ENCODE results near the gene TSR1. TPM values are rescaled to one million over a fixed set of nuclear protein-coding genes. Genes with fewer than 3 reads are reported as not detected.

Gene TSR1
- total RNA-seq, 1 donor from 2014 or later, result 49.1 TPM

- no peak for DNase-seq (ENCODE audit: low read depth)
- H3K36me3 ChIP-seq (ENCODE audit: control insufficient read depth, insufficient read depth, low read length), result peaks cover 1% of the 10 kb centered on the region
- H3K27me3 ChIP-seq (ENCODE audit: control insufficient read depth, insufficient read depth, low read length), result no peaks in the 10 kb centered on the region
- no peak overlapping the region for H3K4me3 ChIP-seq (ENCODE audit: low read depth, low read length)
- no peak for TF ChIP-seq CTCF (IDR thresholded peaks at IDR 0.05; ENCODE audit: insufficient read depth, low read length, poor library complexity, severe bottlenecking)
Measured at GRCh38 chr17:2375406-2375805, 39.1 kb upstream of the TSR1 start.

- H3K36me3 ChIP-seq (ENCODE audit: control insufficient read depth, insufficient read depth, low read length), result no peaks in the 10 kb centered on the region
Measured at GRCh38 chr17:2374549-2375285, 38.5 kb upstream of the TSR1 start.

GRCh38 chr17:2373179-2373578 lies 36.9 kb upstream of the TSR1 start:
- no peak for TF ChIP-seq CTCF (IDR thresholded peaks at IDR 0.05; ENCODE audit: insufficient read depth, low read length, poor library complexity, severe bottlenecking)
- Histone ChIP-seq H3K4me3 (ENCODE audit: low read depth, low read length) (no peak overlapping the region), H3K27me3 (ENCODE audit: control insufficient read depth, insufficient read depth, low read length) (no peaks in the 10 kb centered on the region), H3K36me3 (ENCODE audit: control insufficient read depth, insufficient read depth, low read length) (no peaks in the 10 kb centered on the region)
- no peak for DNase-seq (ENCODE audit: low read depth)

More at GRCh38 chr17:2374549-2375285, 38.5 kb upstream of the TSR1 start:
- no peaks in the 10 kb centered on the region for H3K27me3 ChIP-seq (ENCODE audit: control insufficient read depth, insufficient read depth, low read length)
- DNase-seq (ENCODE audit: low read depth), result no peak
- TF ChIP-seq CTCF (IDR thresholded peaks at IDR 0.05; ENCODE audit: insufficient read depth, low read length, poor library complexity, severe bottlenecking), result no peak
- H3K4me3 ChIP-seq (ENCODE audit: low read depth, low read length), result no peak overlapping the region

GRCh38 chr17:2372681-2373080 lies 36.4 kb upstream of the TSR1 start:
- TF ChIP-seq CTCF (IDR thresholded peaks at IDR 0.05; ENCODE audit: insufficient read depth, low read length, poor library complexity, severe bottlenecking), result no peak
- H3K36me3 ChIP-seq (ENCODE audit: control insufficient read depth, insufficient read depth, low read length), result no peaks in the 10 kb centered on the region
- no peaks in the 10 kb centered on the region for H3K27me3 ChIP-seq (ENCODE audit: control insufficient read depth, insufficient read depth, low read length)
- H3K4me3 ChIP-seq (ENCODE audit: low read depth, low read length), result no peak overlapping the region
- DNase-seq (ENCODE audit: low read depth), result no peak

GRCh38 chr17:2372180-2372579 lies 35.9 kb upstream of the TSR1 start:
- Histone ChIP-seq H3K4me3 (ENCODE audit: low read depth, low read length) (no peak overlapping the region), H3K36me3 (ENCODE audit: control insufficient read depth, insufficient read depth, low read length) (no peaks in the 10 kb centered on the region), H3K27me3 (ENCODE audit: control insufficient read depth, insufficient read depth, low read length) (no peaks in the 10 kb centered on the region)
- no peak for TF ChIP-seq CTCF (IDR thresholded peaks at IDR 0.05; ENCODE audit: insufficient read depth, low read length, poor library complexity, severe bottlenecking)
- DNase-seq (ENCODE audit: low read depth), result no peak
